ENCODE data around the gene VKORC1L1. TPM values are rescaled to one million over a fixed set of nuclear protein-coding genes. Genes with fewer than 3 reads are reported as not detected.

The VKORC1L1 gene
- total and polyA plus RNA-seq, 2 donors (not counting 3 experiments of a cell fraction or from before 2014, with no cell fraction given): 14.5 to 36.7 TPM

- dilution Hi-C loops (cut with MboI; ENCODE audit: extremely low pct_ligation_motif_present, low sequenced_read_pairs) (no loop called here), intact Hi-C loops (cut with micrococcal nuclease) (no loop called here)
- FAIRE-seq (no peak), DNase-seq (ENCODE audit: low read depth, low spot score) (no peak)
- H3K27ac ChIP-seq (ENCODE audit: insufficient read depth, low read depth, low read length): no peak overlapping the region
- H3K4me1 ChIP-seq (ENCODE audit: control insufficient read depth, extremely low read depth, insufficient read depth, low read length): no peaks in the 10 kb centered on the region
- H3K79me2 ChIP-seq (ENCODE audit: control insufficient read depth, insufficient read depth, low read length): peaks cover 42% of the 10 kb centered on the region
- H4K20me1 ChIP-seq (replicated peaks; ENCODE audit: control insufficient read depth, extremely low read depth, insufficient read depth, low read length): no peaks in the 10 kb centered on the region
- CTCF ChIA-PET: no interaction called here
- H3K4me2 ChIP-seq (ENCODE audit: insufficient read depth, low read length): no peak overlapping the region
- H2AFZ ChIP-seq (ENCODE audit: low read depth, low read length): no peak overlapping the region
- H3K27me3 ChIP-seq (ENCODE audit: control insufficient read depth in 2 of 2, insufficient read depth in 2 of 2, low read length in 2 of 2): no peaks in the 10 kb centered on the region
- no peaks in the 10 kb centered on the region for H3K9me1 ChIP-seq (replicated peaks; ENCODE audit: control insufficient read depth, extremely low read depth, insufficient read depth, low read length)
- BruUV-seq (replicated peaks): no TSS peak
- no peak overlapping the region for H3K4me3 ChIP-seq (replicated peaks in 1 of 3; ENCODE audit: insufficient read depth in 1 of 3, low read depth in 1 of 3, low read length in 3 of 3)
- H3K9me3 ChIP-seq (replicated peaks; ENCODE audit: control insufficient read depth, insufficient read depth, low read length): no peaks in the 10 kb centered on the region
- no peak for TF ChIP-seq FOS (IDR thresholded peaks at IDR 0.05; ENCODE audit: borderline replicate concordance, insufficient read depth, low read length)
- POLR2A ChIA-PET: no interaction called here
- no peaks in the 10 kb centered on the region for H3K36me3 ChIP-seq (ENCODE audit: control insufficient read depth in 2 of 2, extremely low read depth in 1 of 2, insufficient read depth in 2 of 2, low read length in 2 of 2)
- no peak overlapping the region for H3K9ac ChIP-seq (replicated peaks; ENCODE audit: extremely low read depth, insufficient read depth, low read length)
These were observed 53.7 kb downstream of the VKORC1L1 start for GRCh38 chr7:65926588-65926987.

GRCh38 chr7:65927489-65928448 is 54.9 kb downstream of the VKORC1L1 start:
- Histone ChIP-seq H3K9me1 (replicated peaks; ENCODE audit: control insufficient read depth, extremely low read depth, insufficient read depth, low read length) (no peaks in the 10 kb centered on the region), H3K9me3 (replicated peaks; ENCODE audit: control insufficient read depth, insufficient read depth, low read length) (no peaks in the 10 kb centered on the region), H4K20me1 (replicated peaks; ENCODE audit: control insufficient read depth, extremely low read depth, insufficient read depth, low read length) (peaks cover 2% of the 10 kb centered on the region), H3K27me3 (ENCODE audit: control insufficient read depth in 2 of 2, insufficient read depth in 2 of 2, low read length in 2 of 2) (no peaks in the 10 kb centered on the region), H3K4me3 (replicated peaks in 1 of 3; ENCODE audit: insufficient read depth in 1 of 3, low read depth in 1 of 3, low read length in 3 of 3) (no peak overlapping the region), H3K4me1 (ENCODE audit: control insufficient read depth, extremely low read depth, insufficient read depth, low read length) (no peaks in the 10 kb centered on the region), H3K9ac (replicated peaks; ENCODE audit: extremely low read depth, insufficient read depth, low read length) (no peak overlapping the region), H3K27ac (ENCODE audit: insufficient read depth, low read depth, low read length) (no peak overlapping the region), H3K36me3 (ENCODE audit: control insufficient read depth in 2 of 2, extremely low read depth in 1 of 2, insufficient read depth in 2 of 2, low read length in 2 of 2) (no peaks in the 10 kb centered on the region), H2AFZ (ENCODE audit: low read depth, low read length) (no peak overlapping the region), H3K79me2 (ENCODE audit: control insufficient read depth, insufficient read depth, low read length) (peaks cover 48% of the 10 kb centered on the region), H3K4me2 (ENCODE audit: insufficient read depth, low read length) (no peak overlapping the region)
- DNase-seq (ENCODE audit: low read depth, low spot score): no peak
- POLR2A ChIA-PET: no interaction called here
- CTCF ChIA-PET: interaction anchor here (0.7 kb wide), 1 partner anchor 42 kb away, joined by 3 read pairs; no protein-coding TSS in a partner anchor
- dilution Hi-C loops (cut with MboI; ENCODE audit: extremely low pct_ligation_motif_present, low sequenced_read_pairs) (no loop called here), intact Hi-C loops (cut with micrococcal nuclease) (no loop called here)
- no TSS peak for BruUV-seq (replicated peaks)
- no peak for FAIRE-seq
- no peak for TF ChIP-seq GATA2 (IDR thresholded peaks at IDR 0.05; ENCODE audit: insufficient read depth, insufficient read length, low read depth, low read length)
- no peak for TF ChIP-seq MAX (IDR thresholded peaks at IDR 0.05; ENCODE audit: insufficient read depth, insufficient read length)
- no peak for TF ChIP-seq POLR2A (IDR thresholded peaks at IDR 0.05; ENCODE audit: low read depth, low read length)

Data from endothelial cell of umbilical vein (primary cell).